IMR-90 (cell line): ENCODE results near the gene PHAF1. TPM values are rescaled to one million over a fixed set of nuclear protein-coding genes. Genes with fewer than 3 reads are reported as not detected.

Experiments used
- ATAC-seq: fragments of 200-7000 bp; cut with Tn5 transposase; 2 replicates; pipeline ENCODE4 v1.9.1; 2020; ENCODE audit warnings: low read depth, mild to moderate bottlenecking, moderate library complexity
- BruUV-seq: library from RNA; stranded (reverse); fragments of 400-500 nt; replicated peaks from 2 replicates; lab custom pipeline; 2021; lab: Mats Ljungman, UMichigan
- CTCF ChIA-PET: fragments of 300-600 bp; formaldehyde crosslinking; extraction: SDS; loops from one replicate; lab custom pipeline; 2021; ENCODE audit warnings: antibody characterized with exemption; lab: Yijun Ruan, JAX
- POLR2A ChIA-PET: fragments of 300-600 bp; sonication (Branson Sonifier 250); formaldehyde crosslinking; loops from one replicate; lab custom pipeline; 2022; ENCODE audit warnings: antibody characterized with exemption; ENCODE audit not compliant: unreplicated experiment; lab: Charles Lee
- DNase-seq: peaks from one replicate; pipeline ENCODE4 v3.0.0; 2013
- H2AFZ ChIP-seq: replicated peaks from 2 replicates; pipeline ENCODE3; 2013; ENCODE audit warnings: low read length, mild to moderate bottlenecking; ENCODE audit not compliant: poor library complexity
- H2AK5ac ChIP-seq: 2 replicates; pipeline ENCODE4 v1.6.1; 2013; ENCODE audit warnings: low read depth, low read length, inconsistent platforms
- H2AK9ac ChIP-seq: replicated peaks from 2 replicates; pipeline ENCODE3; 2013; ENCODE audit warnings: mild to moderate bottlenecking, low read depth, low read length, moderate library complexity; ENCODE audit not compliant: poor library complexity
- H2BK120ac ChIP-seq: 2 replicates; pipeline ENCODE4 v1.6.1; 2013; ENCODE audit warnings: low read depth, low read length, inconsistent platforms
- H2BK15ac ChIP-seq: 3 replicates; pipeline ENCODE4 v1.6.1; 2013; ENCODE audit warnings: low read depth, low read length, inconsistent platforms
- H2BK20ac ChIP-seq: 2 replicates; pipeline ENCODE4 v1.6.1; 2013; ENCODE audit warnings: low read depth, mild to moderate bottlenecking, inconsistent platforms, low read length, moderate library complexity
- H2BK5ac ChIP-seq: 2 replicates; pipeline ENCODE4 v1.6.1; 2013; ENCODE audit warnings: mild to moderate bottlenecking, low read depth, low read length, inconsistent platforms; ENCODE audit not compliant: poor library complexity, severe bottlenecking
- H3K14ac ChIP-seq: replicated peaks from 2 replicates; pipeline ENCODE4 v1.6.1; 2013; ENCODE audit warnings: low read depth, low read length, inconsistent platforms
- H3K18ac ChIP-seq: 2 replicates; pipeline ENCODE4 v1.6.1; 2013; ENCODE audit warnings: low read depth, low read length, control low read depth
- H3K23ac ChIP-seq: 2 replicates; pipeline ENCODE4 v1.6.1; 2013; ENCODE audit warnings: low read depth, low read length, inconsistent platforms
- H3K27ac ChIP-seq: 2 replicates; pipeline ENCODE4 v1.5.1; 2013; ENCODE audit warnings: mild to moderate bottlenecking, control low read depth, low read length; ENCODE audit not compliant: insufficient read depth
- H3K27me3 ChIP-seq: 2 replicates; pipeline ENCODE4 v1.6.1; 2013; ENCODE audit warnings: low read length; ENCODE audit not compliant: control insufficient read depth, insufficient read depth
- H3K36me3 ChIP-seq: 2 replicates; pipeline ENCODE4 v1.6.1; 2013; ENCODE audit warnings: low read length, mixed read lengths; ENCODE audit not compliant: control insufficient read depth, insufficient read depth
- H3K4ac ChIP-seq: 2 replicates; pipeline ENCODE4 v1.6.1; 2013; ENCODE audit warnings: low read depth, low read length, inconsistent platforms
- H3K4me1 ChIP-seq: 2 replicates; pipeline ENCODE4 v1.6.1; 2013; ENCODE audit warnings: low read length, mixed read lengths; ENCODE audit not compliant: control insufficient read depth, insufficient read depth
- H3K4me2 ChIP-seq: 2 replicates; pipeline ENCODE4 v1.6.1; 2013; ENCODE audit warnings: low read depth, mild to moderate bottlenecking, control low read depth, low read length, moderate library complexity
- H3K4me3 ChIP-seq: 2 replicates; pipeline ENCODE4 v1.5.1; 2013; ENCODE audit warnings: low read depth, mild to moderate bottlenecking, control low read depth, low read length, moderate library complexity; ENCODE audit not compliant: insufficient read depth
- H3K56ac ChIP-seq: 2 replicates; pipeline ENCODE4 v1.6.1; 2013; ENCODE audit warnings: low read length, inconsistent platforms; ENCODE audit not compliant: insufficient read depth; ENCODE audit errors: extremely low read depth
- H3K79me1 ChIP-seq, 2 experiments: 2 replicates each; pipeline ENCODE4 v1.6.1; 2013; ENCODE audit warnings: low read length in 2 of 2, inconsistent platforms in 1 of 2, low read depth in 1 of 2
- H3K9ac ChIP-seq: 2 replicates; pipeline ENCODE4 v1.6.1; 2013; ENCODE audit warnings: low read depth, low read length, control low read depth
- H3K9me1 ChIP-seq: 2 replicates; pipeline ENCODE4 v1.6.1; 2013; ENCODE audit warnings: low read length, inconsistent platforms; ENCODE audit not compliant: insufficient read depth
- H3K9me3 ChIP-seq: 2 replicates; pipeline ENCODE4 v1.6.1; 2013; ENCODE audit warnings: low read length; ENCODE audit not compliant: control insufficient read depth, insufficient read depth
- H4K20me1 ChIP-seq: 2 replicates; pipeline ENCODE4 v1.6.1; 2013; ENCODE audit warnings: low read length, inconsistent platforms; ENCODE audit not compliant: insufficient read depth
- H4K5ac ChIP-seq: 2 replicates; pipeline ENCODE4 v1.6.1; 2013; ENCODE audit warnings: mild to moderate bottlenecking, low read depth, low read length, control low read depth
- H4K8ac ChIP-seq, 2 experiments: 2 replicates each; pipeline ENCODE4 v1.6.1; 2013; ENCODE audit warnings: low read depth in 2 of 2, low read length in 2 of 2, control low read depth in 1 of 2, inconsistent platforms in 1 of 2
- H4K91ac ChIP-seq: 2 replicates; pipeline ENCODE4 v1.6.1; 2013; ENCODE audit warnings: low read depth, low read length, inconsistent platforms; ENCODE audit not compliant: insufficient read depth
- BHLHE40 ChIP-seq: fragments of 150-350 bp; IDR thresholded peaks from 2 replicates; pipeline ENCODE4 v1.6.1; 2016; ENCODE audit warnings: mild to moderate bottlenecking, low read depth, low read length
- CEBPB ChIP-seq: IDR thresholded peaks from 2 replicates; pipeline ENCODE4 v1.6.1; 2012; ENCODE audit warnings: low read depth, low read length, improper control_type of control experiment
- MAFK ChIP-seq: IDR thresholded peaks from 2 replicates; pipeline ENCODE4 v1.6.1; 2012; ENCODE audit warnings: low read depth, low read length, improper control_type of control experiment
- MAZ ChIP-seq: IDR thresholded peaks from 2 replicates; pipeline ENCODE4 v1.6.1; 2012; ENCODE audit warnings: low read depth, mild to moderate bottlenecking, low read length, improper control_type of control experiment, moderate library complexity, borderline replicate concordance
- MXI1 ChIP-seq: IDR thresholded peaks from 2 replicates; pipeline ENCODE4 v1.6.1; 2012; ENCODE audit warnings: low read depth, mild to moderate bottlenecking, low read length, moderate library complexity, borderline replicate concordance
- POLR2A ChIP-seq: IDR thresholded peaks from 2 replicates; pipeline ENCODE4 v1.6.1; 2012; ENCODE audit warnings: mild to moderate bottlenecking, low read depth, low read length
- RAD21 ChIP-seq: IDR thresholded peaks from 2 replicates; pipeline ENCODE4 v1.6.1; 2012; ENCODE audit warnings: low read length, improper control_type of control experiment
- RCOR1 ChIP-seq: IDR thresholded peaks from 2 replicates; pipeline ENCODE4 v1.6.1; 2012; ENCODE audit warnings: mild to moderate bottlenecking, low read length, improper control_type of control experiment; ENCODE audit not compliant: insufficient replicate concordance
- RFX5 ChIP-seq: IDR thresholded peaks from 2 replicates; pipeline ENCODE4 v1.8.0; 2012; ENCODE audit warnings: low read depth, mild to moderate bottlenecking, low read length, moderate library complexity
- SMC3 ChIP-seq: fragments of 150-350 bp; IDR thresholded peaks from 2 replicates; pipeline ENCODE4 v1.6.1; 2016; ENCODE audit warnings: low read depth, mild to moderate bottlenecking, antibody characterized with exemption, low read length, moderate library complexity
- WGBS, 2 experiments: methylation state at CpG; one replicate each; pipeline versions ENCODE4 v1.1.5 to v1.1.7; 2013; ENCODE audit warnings: missing lambda C conversion rate in 2 of 2; ENCODE audit not compliant: insufficient read length in 1 of 2; ENCODE audit errors: extremely low coverage in 2 of 2; 5-methylcytosine and 5-hydroxymethylcytosine counted together
- dilution Hi-C: fragments of 300-500 bp; cut with HindIII; formaldehyde crosslinking; loops from one replicate; pipeline ENCODE4 v1.14.3; 2018; ENCODE audit warnings: low sequenced_read_pairs; ENCODE audit not compliant: unreplicated experiment
- in situ Hi-C: fragments of 300-500 bp; cut with MboI; formaldehyde crosslinking; loops from 3 replicates; pipeline ENCODE4 v1.14.3; 2019; ENCODE audit warnings: low sequenced_read_pairs, inconsistent platforms, mixed read lengths
- intact Hi-C: fragments of 100-400 bp; cut with micrococcal nuclease; formaldehyde crosslinking; loops from 2 replicates; pipeline ENCODE4 v1.10.0; 2022
- polyA plus RNA-seq, 3 experiments: library from polyadenylated mRNA; depleted of rRNA; stranded (reverse); fragments of >200 nt; gene quantifications; 2 replicates each; pipeline ENCODE4 v1.2.3, GENCODE V29; 2012; ENCODE audit warnings: low replicate concordance in 1 of 3
- total RNA-seq: library from RNA; depleted of rRNA; stranded (reverse); fragments of >200 nt; gene quantifications from 2 replicates; pipeline ENCODE4 v1.2.3, GENCODE V29; 2012
- TF ChIP-seq, protein P1 (sequence below): conservative IDR thresholded peaks from 2 replicates; pipeline ENCODE4 v1.5.1; 2012; ENCODE audit warnings: mild to moderate bottlenecking, low read depth, low read length, improper control_type of control experiment

PHAF1 gene
- total and polyA plus RNA-seq, 2 of the 4 experiments (the other 2 are of a cell fraction): 14.0 to 19.8 TPM

DNA sequence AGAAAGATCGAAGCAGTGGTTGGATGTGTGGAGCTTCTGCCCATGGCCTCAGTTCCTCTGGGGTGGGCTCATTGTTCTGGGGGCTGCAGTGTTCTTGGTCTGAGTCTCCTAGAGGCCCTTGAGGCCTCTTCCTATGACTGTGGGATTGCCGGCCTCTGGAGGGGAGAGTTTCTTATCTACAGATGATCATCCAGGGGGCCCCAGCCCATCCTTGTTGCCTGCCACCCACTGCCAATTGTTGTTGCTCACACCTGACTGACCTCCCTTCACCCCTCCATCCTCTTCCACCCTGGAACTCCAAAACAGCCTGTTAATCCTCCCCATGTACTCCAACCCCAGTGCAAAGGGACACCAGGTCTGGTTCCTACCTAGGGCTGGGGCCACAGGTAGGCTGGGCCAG, 35.2 kb downstream of the PHAF1 start:
- DNase-seq (no peak), ATAC-seq (no peak)
- CTCF ChIA-PET: no interaction called here
- Histone ChIP-seq H2BK5ac (no peak overlapping the region), H3K27ac (no peak overlapping the region), H2BK120ac (no peak overlapping the region), H3K4me3 (no peak overlapping the region), H3K9me3 (no peaks in the 10 kb centered on the region), H2AFZ (no peak overlapping the region), H3K9me1 (peaks cover 4% of the 10 kb centered on the region; the same call in 1 of the 2 replicates), H3K23ac (no peak overlapping the region), H2AK9ac (no peak overlapping the region), H3K36me3 (peaks cover 80% of the 10 kb centered on the region), H3K4me1 (no peaks in the 10 kb centered on the region), H2BK20ac (no peak overlapping the region), H4K20me1 (peaks cover 7% of the 10 kb centered on the region; the same call in 1 of the 2 replicates), H3K9ac (no peak overlapping the region), H3K27me3 (no peaks in the 10 kb centered on the region), H3K56ac (no peak overlapping the region), H3K4ac (no peak overlapping the region), H2AK5ac (no peak overlapping the region), H3K79me1 (peaks cover 0 to 24% of the 10 kb centered on the region in 2 experiments; a peak in 2 of 4 replicates), H3K14ac (no peak overlapping the region), H4K5ac (no peak overlapping the region), H4K91ac (no peak overlapping the region), H3K18ac (no peak overlapping the region), H2BK15ac (no peak overlapping the region), H3K4me2 (no peak overlapping the region), H4K8ac (no peak overlapping the region)
- 100% methylated on average over 1 of the region's 2 CpGs; no CpG with 5 or more reads in 1 of the 2 experiments for WGBS, 2 experiments
- POLR2A ChIA-PET: no interaction called here
- BruUV-seq: no TSS peak
- dilution Hi-C loops (no loop called here), intact Hi-C loops (no loop called here), in situ Hi-C loops (no loop called here)
- TF ChIP-seq BHLHE40 (no peak), RCOR1 (no peak), MXI1 (no peak), MAFK (no peak), RAD21 (no peak), MAZ (no peak), POLR2A (no peak), CEBPB (no peak), RFX5 (no peak), SMC3 (no peak)
- TF ChIP-seq, protein P1, sequence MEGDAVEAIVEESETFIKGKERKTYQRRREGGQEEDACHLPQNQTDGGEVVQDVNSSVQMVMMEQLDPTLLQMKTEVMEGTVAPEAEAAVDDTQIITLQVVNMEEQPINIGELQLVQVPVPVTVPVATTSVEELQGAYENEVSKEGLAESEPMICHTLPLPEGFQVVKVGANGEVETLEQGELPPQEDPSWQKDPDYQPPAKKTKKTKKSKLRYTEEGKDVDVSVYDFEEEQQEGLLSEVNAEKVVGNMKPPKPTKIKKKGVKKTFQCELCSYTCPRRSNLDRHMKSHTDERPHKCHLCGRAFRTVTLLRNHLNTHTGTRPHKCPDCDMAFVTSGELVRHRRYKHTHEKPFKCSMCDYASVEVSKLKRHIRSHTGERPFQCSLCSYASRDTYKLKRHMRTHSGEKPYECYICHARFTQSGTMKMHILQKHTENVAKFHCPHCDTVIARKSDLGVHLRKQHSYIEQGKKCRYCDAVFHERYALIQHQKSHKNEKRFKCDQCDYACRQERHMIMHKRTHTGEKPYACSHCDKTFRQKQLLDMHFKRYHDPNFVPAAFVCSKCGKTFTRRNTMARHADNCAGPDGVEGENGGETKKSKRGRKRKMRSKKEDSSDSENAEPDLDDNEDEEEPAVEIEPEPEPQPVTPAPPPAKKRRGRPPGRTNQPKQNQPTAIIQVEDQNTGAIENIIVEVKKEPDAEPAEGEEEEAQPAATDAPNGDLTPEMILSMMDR: no peak
